Pancreas (tissue), 10 donors: ENCODE measurements around the gene MMP3. TPM values are rescaled to one million over a fixed set of nuclear protein-coding genes. Genes with fewer than 3 reads are reported as not detected.

ENCODE experiments used
- ATAC-seq, 4 donors: fragments of 200-7000 bp; cut with Tn5 transposase; one replicate each; pipeline versions ENCODE4 v1.8.0 to v1.9.1; 2020; ENCODE audit warnings: mild to moderate bottlenecking in 4 of 4, moderate library complexity in 4 of 4
- DNase-seq, 6 donors: peaks; one replicate each; pipeline ENCODE4 v3.0.0-alpha.2; 2020
- FAIRE-seq: peaks from 2 replicates; lab custom pipeline; 2012; peaks lifted over from hg19 to GRCh38; lab: Jason Lieb, UNC
- H3K27ac ChIP-seq, 4 donors: fragments of 200-600 bp; sonication (generic); 1 replicate in 3 of 4; 2 replicates in 1 of 4; pipeline versions ENCODE4 v1.5.0 to v1.8.0; 2020
- H3K27me3 ChIP-seq, 4 donors: fragments of 200-600 bp; one replicate each; pipeline ENCODE4 v1.8.0; 2021
- H3K36me3 ChIP-seq, 3 donors: fragments of 200-600 bp; sonication (generic) in 1 of 3; one replicate each; pipeline versions ENCODE4 v1.5.0 to v1.8.0; 2020 to 2021
- H3K4me1 ChIP-seq, 3 donors: fragments of 200-600 bp; one replicate each; pipeline ENCODE4 v1.8.0; 2021
- H3K4me3 ChIP-seq, 4 donors: fragments of 200-600 bp; sonication (generic) in 2 of 4; one replicate each; pipeline versions ENCODE4 v1.5.0 to v1.8.0; 2020 to 2021
- H3K9me3 ChIP-seq, 4 donors: fragments of 200-600 bp; one replicate each; pipeline ENCODE4 v1.8.0; 2021
- CTCF ChIP-seq, 4 donors: fragments of 200-600 bp; sonication (generic) in 3 of 4; IDR thresholded peaks; one replicate each; pipeline versions ENCODE4 v1.5.0 to v1.8.0; 2021; ENCODE audit warnings: antibody characterized with exemption in 4 of 4
- WGBS, 2 donors: extraction: QIAGEN DNeasy Blood & Tissue Kit; methylation state at CpG; one replicate each; pipeline ENCODE4 v1.1.7; 2013; 5-methylcytosine and 5-hydroxymethylcytosine counted together
- intact Hi-C, 3 donors: fragments of 100-400 bp; cut with DNase I; formaldehyde crosslinking; loops; one replicate each; pipeline versions ENCODE4 v1.11.1 to v1.14.2; 2022
- polyA plus RNA-seq, 2 donors: library from polyadenylated mRNA; stranded (reverse); fragments of 200-250 nt; gene quantifications; one replicate each; pipeline ENCODE4 v1.2.3, GENCODE V29; 2013
- total RNA-seq, 6 donors: library from RNA; stranded (reverse); fragmentation: NEBNext Ultra II Directional in 4 of 6; extraction: Animal tissue kit (Norgen Biotek cat#: 25700) in 4 of 6; gene quantifications; one replicate each; pipeline versions ENCODE4 v1.2.1 to v1.2.4, GENCODE V29; 2021 to 2023
- donor health status: healthy with polysubstance abuse.
- donor health status: DM: no; HTN: no; CAD: no; lungs with moderate emphysema.
- donor health status: DM: no; HTN: no; CAD: no.
- donor health status: control.
- donor health status: control.
- donor health status: Bipolar disorder and iron deficiency.
- donor health status: DM: yes; HTN: yes; CAD: no.
- donor health status: DM: no; HTN: no; CAD: no.
- donor health status: DM: no; HTN: no; CAD: no.
- donor health status: DM: yes; HTN: yes; CAD: no.

The MMP3 gene
- total and polyA plus RNA-seq, 8 donors = 0.05 to 0.16 TPM; not detected in 6

- Histone ChIP-seq H3K36me3 (no peaks in the 10 kb centered on the region), H3K4me3 (no peak overlapping the region), H3K9me3 (no peaks in the 10 kb centered on the region), H3K27ac (no peak overlapping the region), H3K27me3 (no peaks in the 10 kb centered on the region), H3K4me1 (no peaks in the 10 kb centered on the region)
- TF ChIP-seq CTCF (IDR thresholded peaks at IDR 0.05) = no peak
- FAIRE-seq (no peak), ATAC-seq (no peak), DNase-seq (no peak)
- intact Hi-C loops = no loop called here
- 75 to 94% methylated on average over 1 of the region's 1 CpG for WGBS, 2 donors
These were observed 21.3 kb upstream of the MMP3 start for GRCh38 chr11:102864724-102865123.

- no peaks in the 10 kb centered on the region for H3K4me1 ChIP-seq
- WGBS, 2 donors = 57% methylated on average over 2 of the region's 2 CpGs
- no peak for DNase-seq
- intact Hi-C loops = no loop called here
- H3K36me3 ChIP-seq = no peaks in the 10 kb centered on the region
- ATAC-seq = peak in 2 of 4 donors; percentile 49 to 60
- no peak for TF ChIP-seq CTCF (IDR thresholded peaks at IDR 0.05)
- H3K9me3 ChIP-seq = no peaks in the 10 kb centered on the region
- FAIRE-seq = no peak
- H3K27ac ChIP-seq = no peak overlapping the region
- no peak overlapping the region for H3K4me3 ChIP-seq
- peaks cover 0 to 5% (median 0%) of the 10 kb centered on the region in 4 donors for H3K27me3 ChIP-seq
These were observed 10.5 kb upstream of the MMP3 start for GRCh38 chr11:102853956-102854355.

- ATAC-seq (no peak), FAIRE-seq (no peak), DNase-seq (no peak)
- TF ChIP-seq CTCF (IDR thresholded peaks at IDR 0.05) = no peak
- H3K36me3 ChIP-seq = no peaks in the 10 kb centered on the region
- peaks cover 0 to 5% (median 0%) of the 10 kb centered on the region in 4 donors for H3K27me3 ChIP-seq
- no peak overlapping the region for H3K4me3 ChIP-seq
- intact Hi-C loops = no loop called here
- H3K4me1 ChIP-seq = no peaks in the 10 kb centered on the region
- H3K9me3 ChIP-seq = no peaks in the 10 kb centered on the region
- WGBS, 2 donors = 57 to 67% methylated on average over 3 of the region's 3 CpGs
- H3K27ac ChIP-seq = no peak overlapping the region
These were observed 9.6 kb upstream of the MMP3 start for GRCh38 chr11:102853055-102853454.

- no peaks in the 10 kb centered on the region for H3K4me1 ChIP-seq
- no peak overlapping the region for H3K4me3 ChIP-seq
- DNase-seq = no peak
- intact Hi-C loops = no loop called here
- H3K36me3 ChIP-seq = no peaks in the 10 kb centered on the region
- FAIRE-seq = no peak
- 60 to 77% methylated on average over 7 of the region's 7 CpGs for WGBS, 2 donors
- no peaks in the 10 kb centered on the region for H3K9me3 ChIP-seq
- H3K27ac ChIP-seq = no peak overlapping the region
- ATAC-seq = no peak
- no peak for TF ChIP-seq CTCF (IDR thresholded peaks at IDR 0.05)
- peaks cover 0 to 5% (median 0%) of the 10 kb centered on the region in 4 donors for H3K27me3 ChIP-seq
These were observed 7.8 kb upstream of the MMP3 start for GRCh38 chr11:102850973-102851745.

- FAIRE-seq (no peak), ATAC-seq (no peak), DNase-seq (no peak)
- intact Hi-C loops = no loop called here
- H3K4me1 ChIP-seq = no peaks in the 10 kb centered on the region
- H3K9me3 ChIP-seq = no peaks in the 10 kb centered on the region
- H3K4me3 ChIP-seq = no peak overlapping the region
- 37 to 47% methylated on average over 1 of the region's 1 CpG for WGBS, 2 donors
- no peak overlapping the region for H3K27ac ChIP-seq
- no peak for TF ChIP-seq CTCF (IDR thresholded peaks at IDR 0.05)
- H3K36me3 ChIP-seq = no peaks in the 10 kb centered on the region
- H3K27me3 ChIP-seq = peaks cover 0 to 5% (median 0%) of the 10 kb centered on the region in 4 donors
These were observed 5.9 kb upstream of the MMP3 start for GRCh38 chr11:102849311-102849710.
